HCT116 (cell line): ENCODE results near the gene ATP1B3. TPM values are rescaled to one million over a fixed set of nuclear protein-coding genes. Genes with fewer than 3 reads are reported as not detected.

Experiments
- ATAC-seq: fragments of 200-7000 bp; cut with Tn5 transposase; 2 replicates; pipeline ENCODE4 v1.9.1; 2020; ENCODE audit warnings: mild to moderate bottlenecking, moderate library complexity
- BruUV-seq: library from RNA; stranded (reverse); fragments of 400-500 nt; replicated peaks from 2 replicates; lab custom pipeline; 2021; lab: Mats Ljungman, UMichigan
- CTCF ChIA-PET: fragments of 300-600 bp; sonication (Branson Sonifier 250); formaldehyde crosslinking; loops from one replicate; lab custom pipeline; 2021; ENCODE audit warnings: antibody characterized with exemption; lab: Charles Lee
- POLR2A ChIA-PET: fragments of 300-600, 350-600 bp; sonication (Branson Sonifier 250); formaldehyde crosslinking; loops from one replicate; lab custom pipeline; 2021; ENCODE audit warnings: antibody characterized with exemption; lab: Charles Lee
- RAD21 ChIA-PET, 2 experiments: fragments of 300-600 bp; sonication (Branson Sonifier 250); formaldehyde crosslinking; loops; one replicate each; lab custom pipeline; 2023; ENCODE audit warnings: low total read pairs in 2 of 2; ENCODE audit not compliant: uncharacterized antibody in 2 of 2, unreplicated experiment in 2 of 2, low non-redundant PET in 1 of 2; lab: Charles Lee
- DNase-seq: peaks from one replicate; pipeline ENCODE4 v3.0.0-alpha.2; 2010; ENCODE audit warnings: low read depth, low spot score
- H2AFZ ChIP-seq: fragments of 200-600 bp; shearing (Covaris generic), sonication (generic); 2 replicates; pipeline ENCODE4 v1.6.1; 2017; ENCODE audit warnings: low read depth, mixed run types, mixed read lengths, antibody characterized with exemption, low read length; ENCODE audit not compliant: poor library complexity, severe bottlenecking
- H3K27ac ChIP-seq: 2 replicates; pipeline ENCODE4 v1.5.1; 2012; ENCODE audit warnings: low read depth, low read length
- H3K27me3 ChIP-seq: fragments of 200-600 bp; sonication (generic); 2 replicates; pipeline ENCODE4 v1.6.1; 2016; ENCODE audit warnings: mixed run types, low read length, mixed read lengths; ENCODE audit not compliant: insufficient read depth
- H3K36me3 ChIP-seq, 2 experiments: fragments of 200-500 bp in 1 of 2; fragments of 200-600 bp in 1 of 2; sonication (Bioruptor generic) in 1 of 2; sonication (generic) in 1 of 2; 2 replicates each; pipeline versions ENCODE4 v1.5.1 to v1.6.1; 2014 to 2016; ENCODE audit warnings: low read length in 2 of 2, inconsistent platforms in 1 of 2, mixed read lengths in 1 of 2, mixed run types in 1 of 2; ENCODE audit not compliant: insufficient read depth in 2 of 2, control insufficient read depth in 1 of 2
- H3K4me1 ChIP-seq, 2 experiments: fragments of 200-600 bp in 1 of 2; sonication (generic) in 1 of 2; 2 replicates each; pipeline versions ENCODE4 v1.5.1 to v1.6.1; 2012 to 2017; ENCODE audit warnings: low read length in 2 of 2, inconsistent platforms in 1 of 2, mild to moderate bottlenecking in 1 of 2, mixed read lengths in 1 of 2, mixed run types in 1 of 2, moderate library complexity in 1 of 2; ENCODE audit not compliant: insufficient read depth in 2 of 2, control insufficient read depth in 1 of 2
- H3K4me2 ChIP-seq: fragments of 200-600 bp; sonication (generic); 2 replicates; pipeline ENCODE4 v1.6.1; 2017; ENCODE audit warnings: mixed run types, low read length, mixed read lengths
- H3K4me3 ChIP-seq, 2 experiments: fragments of 200-600 bp in 1 of 2; sonication (generic) in 1 of 2; replicated peaks in 1 of 2; 2 replicates each; pipeline ENCODE4 v1.5.1; 2011 to 2016; ENCODE audit warnings: low read length in 2 of 2, control low read depth in 1 of 2, low read depth in 1 of 2, mild to moderate bottlenecking in 1 of 2, mixed read lengths in 1 of 2, mixed run types in 1 of 2
- H3K79me2 ChIP-seq: fragments of 200-600 bp; sonication (generic); 2 replicates; pipeline ENCODE4 v1.6.1; 2017; ENCODE audit warnings: mild to moderate bottlenecking, mixed run types, low read length, moderate library complexity, mixed read lengths; ENCODE audit not compliant: insufficient read depth
- H3K9ac ChIP-seq: fragments of 200-600 bp; sonication (generic); 2 replicates; pipeline ENCODE4 v1.6.1; 2016; ENCODE audit warnings: low read length, mixed read lengths
- H3K9me2 ChIP-seq: fragments of 200-600 bp; sonication (generic), shearing (Covaris generic); 2 replicates; pipeline ENCODE4 v1.6.1; 2017; ENCODE audit warnings: mixed run types, mild to moderate bottlenecking, moderate library complexity; ENCODE audit not compliant: insufficient read depth
- H3K9me3 ChIP-seq, 2 experiments: fragments of 200-500 bp in 1 of 2; fragments of 200-600 bp in 1 of 2; sonication (Bioruptor generic) in 1 of 2; sonication (generic) in 1 of 2; 2 replicates each; pipeline ENCODE4 v1.6.1; 2014 to 2017; ENCODE audit warnings: low read length in 2 of 2, mixed read lengths in 2 of 2, inconsistent platforms in 1 of 2, low read depth in 1 of 2, mild to moderate bottlenecking in 1 of 2, mixed run types in 1 of 2, moderate library complexity in 1 of 2; ENCODE audit not compliant: control insufficient read depth in 1 of 2, insufficient read depth in 1 of 2
- H4K20me1 ChIP-seq: fragments of 200-600 bp; sonication (generic), shearing (Covaris generic); 2 replicates; pipeline ENCODE4 v1.6.1; 2017; ENCODE audit warnings: mixed run types, mild to moderate bottlenecking, moderate library complexity; ENCODE audit not compliant: insufficient read depth
- CBX3 ChIP-seq: IDR thresholded peaks from 2 replicates; pipeline ENCODE4 v1.6.1; 2012; ENCODE audit warnings: low read depth
- JUND ChIP-seq: IDR thresholded peaks from 2 replicates; pipeline ENCODE4 v1.6.1; 2012
- POLR2AphosphoS5 ChIP-seq: IDR thresholded peaks from 2 replicates; pipeline ENCODE4 v1.6.1; 2011; ENCODE audit warnings: mild to moderate bottlenecking, low read depth, low read length, moderate library complexity
- RAD21 ChIP-seq: IDR thresholded peaks from 2 replicates; pipeline ENCODE4 v1.6.1; 2012; ENCODE audit warnings: low read depth, mild to moderate bottlenecking
- SRF ChIP-seq: IDR thresholded peaks from 2 replicates; pipeline ENCODE4 v1.6.1; 2012; ENCODE audit warnings: low read depth
- YY1 ChIP-seq: IDR thresholded peaks from 2 replicates; pipeline ENCODE4 v1.6.1; 2011; ENCODE audit warnings: low read length, low read depth, moderate library complexity, mild to moderate bottlenecking; ENCODE audit not compliant: insufficient replicate concordance; ENCODE audit errors: extremely low read depth
- ZBTB33 ChIP-seq: IDR thresholded peaks from 2 replicates; pipeline ENCODE4 v1.6.1; 2011; ENCODE audit warnings: mild to moderate bottlenecking, low read length, moderate library complexity; ENCODE audit not compliant: insufficient replicate concordance; ENCODE audit errors: extremely low read depth
- ZFX ChIP-seq: fragments of 450-650 bp; IDR thresholded peaks from 2 replicates; pipeline ENCODE4 v1.6.1; 2017
- ZNF274 ChIP-seq: fragments of 200-500 bp; sonication (Bioruptor generic); IDR thresholded peaks from 2 replicates; pipeline ENCODE4 v1.6.1; 2014; ENCODE audit warnings: mild to moderate bottlenecking, low read depth, low read length, inconsistent platforms
- intact Hi-C: fragments of 100-400 bp; cut with micrococcal nuclease; formaldehyde crosslinking; loops from 2 replicates; pipeline ENCODE4 v1.10.0; 2022
- total RNA-seq: library from RNA; stranded (reverse); gene quantifications from one replicate; pipeline ENCODE4 v1.2.1, GENCODE V29; 2021; ENCODE audit not compliant: unreplicated experiment

The ATP1B3 gene
- total RNA-seq, 1 experiment from 2014 or later, result 147 TPM

- intact Hi-C loops, result no loop called here
- Histone ChIP-seq H3K4me1 (no peaks in the 10 kb centered on the region; a peak in 1 of 4 replicates), H3K4me3 (no peak overlapping the region), H3K79me2 (no peaks in the 10 kb centered on the region), H3K27me3 (no peaks in the 10 kb centered on the region), H4K20me1 (no peaks in the 10 kb centered on the region), H3K4me2 (no peak overlapping the region), H2AFZ (no peak overlapping the region), H3K9me2 (no peaks in the 10 kb centered on the region), H3K27ac (no peak overlapping the region), H3K36me3 (peaks cover 3 to 5% of the 10 kb centered on the region in 2 experiments; a peak in 3 of 4 replicates), H3K9me3 (no peaks in the 10 kb centered on the region), H3K9ac (no peak overlapping the region)
- RAD21 ChIA-PET, result no interaction called here
- DNase-seq (no peak), ATAC-seq (peak; percentile 7; the same call in 1 of the 2 replicates)
- no TSS peak for BruUV-seq
- POLR2A ChIA-PET, result interaction anchor here (0.7 kb wide), 1 partner anchor 10 kb away, joined by 3 read pairs; no protein-coding TSS in a partner anchor
- CTCF ChIA-PET, result no interaction called here
- TF ChIP-seq YY1, result no peak
- TF ChIP-seq RAD21, result no peak
- no peak for TF ChIP-seq SRF
- TF ChIP-seq ZBTB33, result no peak
- no peak for TF ChIP-seq CBX3
- no peak; the same call in 1 of the 2 replicates for TF ChIP-seq POLR2AphosphoS5
- TF ChIP-seq ZNF274, result no peak
- no peak for TF ChIP-seq JUND
- no peak for TF ChIP-seq ZFX
These were observed 52.3 kb downstream of the ATP1B3 start for GRCh38 chr3:141928631-141929270.
